Mesenteric fat pad (tissue), 1 donor: ENCODE data around the gene ZNF606. TPM values are rescaled to one million over a fixed set of nuclear protein-coding genes. Genes with fewer than 3 reads are reported as not detected.

Experiments
- DNase-seq: peaks from one replicate; pipeline ENCODE4 v3.0.0-alpha.2; 2020; ENCODE audit warnings: low spot score
- total RNA-seq: library from RNA; stranded (reverse); fragmentation: NEBNext Ultra II Directional; extraction: Animal tissue kit (Norgen Biotek cat#: 25700); gene quantifications from one replicate; pipeline ENCODE4 v1.2.1, GENCODE V29; 2021
- donor health status: DM: yes; HTN: yes; CAD: no.

ZNF606 gene
- total RNA-seq, 1 donor from 2014 or later, result 7.9 TPM

DNA sequence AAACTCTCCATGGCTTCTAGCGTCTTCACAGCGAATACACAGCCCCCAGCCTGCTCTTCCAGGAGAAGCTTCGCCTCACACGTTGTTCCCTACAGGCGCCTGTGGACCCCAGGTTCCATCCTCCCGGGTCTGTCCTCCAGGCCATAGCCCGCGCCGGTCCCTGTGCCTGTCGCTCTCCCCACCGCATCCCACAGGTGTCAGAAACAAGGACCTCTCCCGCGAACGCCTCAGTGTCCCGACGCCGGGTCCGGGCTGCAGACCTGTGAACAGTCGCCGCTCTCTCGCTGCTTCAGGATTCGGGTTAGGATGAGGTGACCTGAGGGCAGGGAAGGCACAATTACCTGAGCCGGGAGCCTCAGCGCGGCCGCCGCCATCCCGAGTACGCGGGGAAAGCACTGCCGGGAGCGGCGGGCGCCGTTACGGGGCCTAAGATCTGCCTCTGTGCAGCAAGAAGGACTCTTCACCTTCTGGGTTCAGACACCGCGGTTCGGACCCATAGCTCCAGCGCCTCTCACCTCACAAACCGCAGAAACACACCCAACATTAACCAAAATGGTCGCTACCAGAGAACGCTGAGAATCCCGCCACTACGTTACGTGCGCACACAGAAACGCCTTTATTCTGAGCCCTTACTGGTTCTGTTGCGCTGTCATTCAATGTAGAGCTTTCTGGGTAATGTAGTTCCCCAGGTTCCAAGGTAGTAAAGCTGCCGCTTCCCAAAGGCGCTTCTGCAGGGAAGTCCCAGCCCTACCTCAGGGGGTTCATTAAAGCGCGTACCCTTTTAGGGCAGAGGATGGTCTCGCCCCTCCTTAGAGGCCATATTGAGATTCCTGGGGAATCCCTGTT lies 67.6 kb downstream of the ZNF606 start, which contains the start of gene ZNF418:
TSS of gene ZNF418 (minus strand) at position 583 of the 846 bp plus-strand sequence. CDS start 1,580 bp downstream, outside the sequence.
- DNase-seq, result no peak

DNA sequence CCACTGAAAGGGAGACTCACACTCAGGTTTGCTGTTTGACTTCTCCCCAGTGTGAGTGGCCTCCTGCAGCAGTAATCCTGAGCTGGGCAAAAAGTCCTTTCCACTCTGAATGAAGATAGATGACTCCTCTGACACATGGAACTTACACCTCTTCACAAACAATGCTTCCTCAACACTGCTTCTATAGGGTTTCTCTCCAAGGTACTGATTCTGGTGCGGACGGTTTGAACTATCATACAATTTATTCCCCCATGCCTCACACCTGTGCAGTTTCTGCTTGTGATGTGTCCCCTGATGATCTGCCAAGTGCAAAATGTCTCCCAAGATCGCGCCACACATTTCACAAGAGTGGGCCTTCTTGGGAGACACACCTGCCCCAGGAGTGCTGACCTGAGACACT lies 75.0 kb downstream of the ZNF606 start:
- DNase-seq, result no peak

Other genes starting within 250 kb of the ZNF606 start
- 13.0 TPM for gene ZNF586, start 233.1 kb downstream of the ZNF606 start, total RNA-seq
- gene ZNF552, start 187.9 kb downstream of the ZNF606 start, total RNA-seq, result 4.0 TPM
- gene ZNF587B, start 172.5 kb downstream of the ZNF606 start, total RNA-seq, result 16.6 TPM
- 25.7 TPM for gene ZNF587, start 153.0 kb downstream of the ZNF606 start, total RNA-seq
- gene ZNF814, start 113.8 kb downstream of the ZNF606 start, total RNA-seq, result 19.7 TPM
- 11.1 TPM for gene ZNF417, start 86.2 kb downstream of the ZNF606 start, total RNA-seq
- 5.2 TPM for gene ZNF418, start 67.4 kb downstream of the ZNF606 start, total RNA-seq
- 4.0 TPM for gene ZNF256, start 55.1 kb downstream of the ZNF606 start, total RNA-seq
- 1.3 TPM for gene C19orf18, start 28.3 kb downstream of the ZNF606 start, total RNA-seq
- gene ZSCAN1, start 31.2 kb upstream of the ZNF606 start, total RNA-seq, result not detected
- gene ZNF135, start 56.5 kb upstream of the ZNF606 start, total RNA-seq, result 3.5 TPM
- gene ZSCAN18, start 95.4 kb upstream of the ZNF606 start, total RNA-seq, result 34.8 TPM
- gene ZNF329, start 148.0 kb upstream of the ZNF606 start, total RNA-seq, result 8.3 TPM
- 20.5 TPM for gene ZNF274, start 180.2 kb upstream of the ZNF606 start, total RNA-seq
- 25.2 TPM for gene ZNF544, start 226.1 kb upstream of the ZNF606 start, total RNA-seq